ENCODE data around the gene FBXW11. TPM values are rescaled to one million over a fixed set of nuclear protein-coding genes. Genes with fewer than 3 reads are reported as not detected.

The FBXW11 gene
- total and polyA plus RNA-seq, 2 of the 13 experiments (the other 11 are each of a cell fraction or from before 2014, with no cell fraction given): 31.7 to 53.6 TPM

GRCh38 chr5:171827162-171827561, 179.3 kb downstream of the FBXW11 start (continued):
- TF ChIP-seq ZFP37 (CRISPR knock-in tag; IDR thresholded peaks at IDR 0.05; ENCODE audit: borderline replicate concordance): no peak
- TF ChIP-seq NONO (IDR thresholded peaks at IDR 0.05): no peak
- no peak for TF ChIP-seq NONO (CRISPR knock-in tag; conservative IDR thresholded peaks at IDR 0.05)
- TF ChIP-seq ZNF556 (CRISPR knock-in tag; IDR thresholded peaks at IDR 0.05; ENCODE audit: borderline replicate concordance): no peak
- no peak for TF ChIP-seq PPARG (CRISPR knock-in tag; conservative IDR thresholded peaks at IDR 0.05)
- TF ChIP-seq ZNF382 (CRISPR knock-in tag; IDR thresholded peaks at IDR 0.05; ENCODE audit: borderline replicate concordance): no peak
- TF ChIP-seq TOE1 (CRISPR knock-in tag; IDR thresholded peaks at IDR 0.05): no peak
- TF ChIP-seq SIX4 (CRISPR knock-in tag; IDR thresholded peaks at IDR 0.05): no peak
- no peak for TF ChIP-seq HNRNPL (IDR thresholded peaks at IDR 0.05; ENCODE audit: low read depth, low read length)
- TF ChIP-seq, protein P1, sequence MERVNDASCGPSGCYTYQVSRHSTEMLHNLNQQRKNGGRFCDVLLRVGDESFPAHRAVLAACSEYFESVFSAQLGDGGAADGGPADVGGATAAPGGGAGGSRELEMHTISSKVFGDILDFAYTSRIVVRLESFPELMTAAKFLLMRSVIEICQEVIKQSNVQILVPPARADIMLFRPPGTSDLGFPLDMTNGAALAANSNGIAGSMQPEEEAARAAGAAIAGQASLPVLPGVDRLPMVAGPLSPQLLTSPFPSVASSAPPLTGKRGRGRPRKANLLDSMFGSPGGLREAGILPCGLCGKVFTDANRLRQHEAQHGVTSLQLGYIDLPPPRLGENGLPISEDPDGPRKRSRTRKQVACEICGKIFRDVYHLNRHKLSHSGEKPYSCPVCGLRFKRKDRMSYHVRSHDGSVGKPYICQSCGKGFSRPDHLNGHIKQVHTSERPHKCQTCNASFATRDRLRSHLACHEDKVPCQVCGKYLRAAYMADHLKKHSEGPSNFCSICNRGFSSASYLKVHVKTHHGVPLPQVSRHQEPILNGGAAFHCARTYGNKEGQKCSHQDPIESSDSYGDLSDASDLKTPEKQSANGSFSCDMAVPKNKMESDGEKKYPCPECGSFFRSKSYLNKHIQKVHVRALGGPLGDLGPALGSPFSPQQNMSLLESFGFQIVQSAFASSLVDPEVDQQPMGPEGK (CRISPR knock-in tag; IDR thresholded peaks at IDR 0.05): no peak

DNA sequence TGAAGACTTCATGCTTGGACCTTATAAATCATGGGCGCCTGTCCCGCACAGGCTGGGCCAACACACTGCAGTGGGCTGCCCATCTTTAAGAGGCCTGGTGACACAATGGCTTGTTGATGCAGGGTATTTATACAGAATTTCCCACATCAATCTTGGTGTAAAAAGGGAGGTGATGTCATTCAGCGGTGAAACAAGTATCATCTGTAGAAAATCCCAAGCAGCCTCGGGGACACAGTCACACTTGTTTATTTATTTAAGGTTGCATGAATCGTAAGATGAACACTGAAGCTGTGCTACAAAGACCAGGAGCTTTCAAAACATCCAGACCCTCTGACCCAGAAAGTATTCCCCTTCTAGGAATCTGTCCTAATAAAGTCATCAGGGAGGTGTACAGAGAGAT, 180.3 kb downstream of the FBXW11 start:
- no peak for ATAC-seq

More for the DNA sequence above, 180.3 kb downstream of the FBXW11 start:
- TF ChIP-seq ZNF598 (CRISPR knock-in tag; IDR thresholded peaks at IDR 0.05; ENCODE audit: borderline replicate concordance) (no peak), NFIC (IDR thresholded peaks at IDR 0.05; ENCODE audit: low read length) (no peak)
- TF ChIP-seq, protein P2, sequence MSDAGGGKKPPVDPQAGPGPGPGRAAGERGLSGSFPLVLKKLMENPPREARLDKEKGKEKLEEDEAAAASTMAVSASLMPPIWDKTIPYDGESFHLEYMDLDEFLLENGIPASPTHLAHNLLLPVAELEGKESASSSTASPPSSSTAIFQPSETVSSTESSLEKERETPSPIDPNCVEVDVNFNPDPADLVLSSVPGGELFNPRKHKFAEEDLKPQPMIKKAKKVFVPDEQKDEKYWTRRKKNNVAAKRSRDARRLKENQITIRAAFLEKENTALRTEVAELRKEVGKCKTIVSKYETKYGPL (CRISPR knock-in tag; IDR thresholded peaks at IDR 0.05): no peak
- Histone ChIP-seq H4K20me1 (ENCODE audit: insufficient read depth, low read length) (no peaks in the 10 kb centered on the region), H3K27me3 (ENCODE audit: control insufficient read depth in 1 of 2, insufficient read depth in 2 of 2, low read length in 2 of 2) (no peaks in the 10 kb centered on the region), H3K27ac (ENCODE audit: extremely low read length, insufficient read depth, low read length) (no peak overlapping the region), H2AFZ (ENCODE audit: low read length) (no peak overlapping the region), H3K79me2 (ENCODE audit: insufficient read depth, low read length) (no peaks in the 10 kb centered on the region), H3K9me3 (ENCODE audit: low read length) (no peaks in the 10 kb centered on the region), H3K36me3 (replicated peaks in 1 of 2; ENCODE audit: control insufficient read depth in 1 of 2, insufficient read depth in 2 of 2, low read length in 2 of 2) (no peaks in the 10 kb centered on the region), H3K9ac (ENCODE audit: insufficient read depth, low read depth, low read length) (no peak overlapping the region), H3K4me3 (replicated peaks in 1 of 3; ENCODE audit: insufficient read depth in 1 of 3, low read depth in 2 of 3, low read length in 3 of 3) (no peak overlapping the region), H3K4me1 (ENCODE audit: insufficient read depth, low read length) (no peaks in the 10 kb centered on the region), H3K4me2 (ENCODE audit: low read depth, low read length) (no peak overlapping the region)
- intact Hi-C loops (cut with micrococcal nuclease; ENCODE audit: unreplicated experiment) (no loop called here), in situ Hi-C loops (cut with HindIII; ENCODE audit: extremely low pct_ligation_motif_present, low pct_unique_long_range_greater_than_20kb) (no loop called here)
- no peak for DNase-seq (ENCODE audit: low spot score)
- BruUV-seq (replicated peaks): no TSS peak
- CTCF ChIA-PET (ENCODE audit: low intra/inter-chr PET ratio, low total read pairs): no interaction called here
- WGBS (ENCODE audit: low lambda C conversion rate): 31% methylated on average over 5 of the region's 5 CpGs
- POLR2A ChIA-PET: no interaction called here
- no peak for FAIRE-seq

Data from HepG2 (cell line).